Endothelial cell of hepatic sinusoid (primary cell): ENCODE measurements around the gene CEBPB.
"Not testable (repeated sequence)": the region's sequence is repeated elsewhere in the genome, so short reads cannot be mapped to it uniquely, and the experiment has no call there.

ENCODE experiments used
- in situ Hi-C: cut with HindIII; loops from 2 replicates; pipeline ENCODE4 v1.10.0; 2017; ENCODE audit warnings: low sequenced_read_pairs

The CEBPB gene

GRCh38 chr20:50208085-50208491 lies 17.5 kb downstream of the CEBPB start:
- in situ Hi-C loops, result no loop called here

GRCh38 chr20:50208815-50209214 lies 18.2 kb downstream of the CEBPB start:
- in situ Hi-C loops, result not testable (repeated sequence)

GRCh38 chr20:50210066-50210619 lies 19.5 kb downstream of the CEBPB start:
- in situ Hi-C loops, result loop anchor here (5.0 kb wide), 1 partner anchor 77 kb away; no protein-coding TSS in a partner anchor

- in situ Hi-C loops, result loop anchor here (5.0 kb wide), 1 partner anchor 76 kb away; no protein-coding TSS in a partner anchor
These were observed 20.5 kb downstream of the CEBPB start for GRCh38 chr20:50211091-50211490.

- in situ Hi-C loops, result loop anchor here (5.0 kb wide), 1 partner anchor 74 kb away; no protein-coding TSS in a partner anchor
These were observed 23.0 kb downstream of the CEBPB start for GRCh38 chr20:50213531-50214106.

- in situ Hi-C loops, result loop anchor here (5.0 kb wide), 1 partner anchor 73 kb away; no protein-coding TSS in a partner anchor
These were observed 23.8 kb downstream of the CEBPB start for GRCh38 chr20:50214226-50215024.

GRCh38 chr20:50215101-50215690 lies 24.6 kb downstream of the CEBPB start:
- in situ Hi-C loops, result no loop called here

GRCh38 chr20:50215926-50216325 lies 25.3 kb downstream of the CEBPB start:
- in situ Hi-C loops, result no loop called here

GRCh38 chr20:50216543-50217206 lies 26.0 kb downstream of the CEBPB start:
- in situ Hi-C loops, result no loop called here

- in situ Hi-C loops, result no loop called here
These were observed 26.7 kb downstream of the CEBPB start for GRCh38 chr20:50217207-50217949.

GRCh38 chr20:50218987-50219435 lies 28.4 kb downstream of the CEBPB start:
- in situ Hi-C loops, result no loop called here

GRCh38 chr20:50219600-50219999 lies 29.0 kb downstream of the CEBPB start:
- in situ Hi-C loops, result no loop called here

GRCh38 chr20:50220093-50220893 lies 29.7 kb downstream of the CEBPB start:
- in situ Hi-C loops, result loop anchor here (5.0 kb wide), 1 partner anchor 107 kb away; no protein-coding TSS in a partner anchor

- in situ Hi-C loops, result loop anchor here (5.0 kb wide), 1 partner anchor 106 kb away; no protein-coding TSS in a partner anchor
These were observed 30.3 kb downstream of the CEBPB start for GRCh38 chr20:50220894-50221365.

- in situ Hi-C loops, result loop anchor here (5.0 kb wide), 1 partner anchor 106 kb away; no protein-coding TSS in a partner anchor
These were observed 31.1 kb downstream of the CEBPB start for GRCh38 chr20:50221501-50222308.

- in situ Hi-C loops, result loop anchor here (5.0 kb wide), 1 partner anchor 105 kb away; no protein-coding TSS in a partner anchor
These were observed 31.8 kb downstream of the CEBPB start for GRCh38 chr20:50222309-50223038.
